Kidney glomerular epithelial cell (primary cell): ENCODE data around the gene UNC13B.

ENCODE experiments used
- DNase-seq: peaks from one replicate; lab custom pipeline; 2025; lab: John Stamatoyannopoulos, UW

Gene UNC13B

GRCh38 chr9:35431467-35431866 lies 269.7 kb downstream of the UNC13B start:
- no peak for DNase-seq

DNA sequence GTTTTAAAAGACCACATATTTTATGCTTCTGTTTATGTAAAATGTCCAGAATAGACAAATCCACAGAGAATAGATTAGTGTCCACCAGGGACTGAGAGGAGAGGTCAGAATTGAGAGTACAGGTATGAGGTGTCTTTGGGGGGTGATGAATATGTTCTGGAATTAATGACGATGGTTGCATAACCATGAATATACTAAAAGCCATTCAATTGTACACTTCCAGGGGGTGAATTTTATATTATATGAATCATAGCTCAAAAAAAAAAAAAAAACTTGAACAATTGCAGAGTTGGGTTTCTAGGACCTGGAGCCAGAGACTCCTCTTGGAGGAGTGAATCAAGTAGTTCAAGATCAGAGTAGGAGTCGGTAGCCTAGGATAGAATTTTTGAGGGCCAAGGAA lies 270.3 kb downstream of the UNC13B start:
- DNase-seq: no peak

DNA sequence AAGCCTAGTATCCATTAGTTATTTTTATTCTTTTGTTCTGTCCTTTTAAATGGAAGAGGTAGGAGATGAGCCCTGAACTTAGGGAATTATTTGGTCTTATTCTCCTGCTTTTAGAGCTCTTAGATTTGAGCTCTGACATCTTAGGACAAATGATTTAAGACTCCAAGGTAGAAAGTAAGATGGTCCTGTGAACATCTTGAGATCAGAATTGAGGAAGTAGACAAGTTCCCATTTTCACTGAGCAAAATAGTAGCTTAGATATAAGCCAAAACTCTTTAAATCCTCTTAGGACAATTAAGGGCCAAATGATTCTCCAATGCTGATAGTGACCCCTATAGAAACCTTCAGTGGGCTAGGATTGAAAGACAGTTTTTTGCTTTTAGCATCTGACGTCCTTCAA lies 275.1 kb downstream of the UNC13B start:
- DNase-seq: no peak

GRCh38 chr9:35446012-35446411 lies 284.2 kb downstream of the UNC13B start:
- no peak for DNase-seq

DNA sequence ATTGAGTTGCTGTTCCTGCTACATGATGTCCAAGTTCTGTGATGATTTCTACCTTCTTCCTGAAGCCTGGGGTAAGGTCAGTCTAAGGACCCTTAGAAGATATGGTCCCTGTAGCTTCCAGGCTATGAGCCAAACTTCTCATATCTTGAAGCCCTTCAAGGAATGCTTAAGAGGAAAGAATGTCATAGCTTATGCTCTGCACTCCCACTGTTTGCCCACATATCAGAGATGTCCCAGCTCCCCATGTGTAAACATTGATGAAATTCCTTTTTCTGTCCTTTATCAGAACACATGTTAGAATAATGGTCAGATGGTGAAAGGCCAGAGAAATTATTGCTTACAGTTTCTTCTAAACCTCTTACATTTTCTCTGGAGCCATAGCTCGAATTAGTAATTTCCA lies 286.7 kb downstream of the UNC13B start:
- no peak for DNase-seq

GRCh38 chr9:35452481-35452880 lies 290.7 kb downstream of the UNC13B start:
- no peak for DNase-seq

- no peak for DNase-seq
Measured at GRCh38 chr9:35453786-35454185, 292.0 kb downstream of the UNC13B start.
